GM21717 (cell line): ENCODE results near the gene KIAA0825.
"Not testable (repeated sequence)": the region's sequence is repeated elsewhere in the genome, so short reads cannot be mapped to it uniquely, and the experiment has no call there.

Experiments
- ATAC-seq: cut with Tn5 transposase; IDR thresholded peaks from one replicate; pipeline ENCODE4 v1.9.1; 2021; ENCODE audit warnings: mild to moderate bottlenecking, moderate library complexity; ENCODE audit not compliant: unreplicated experiment

KIAA0825 gene

GRCh38 chr5:94388773-94389514 is 229.5 kb downstream of the KIAA0825 start:
- no peak for ATAC-seq

GRCh38 chr5:94385767-94386166 is 232.6 kb downstream of the KIAA0825 start:
- no peak for ATAC-seq

- no peak for ATAC-seq
These were observed 240.3 kb downstream of the KIAA0825 start for GRCh38 chr5:94378062-94378461.

GRCh38 chr5:94376672-94377345 is 241.6 kb downstream of the KIAA0825 start:
- ATAC-seq, result no peak

- ATAC-seq, result no peak
These were observed 242.6 kb downstream of the KIAA0825 start for GRCh38 chr5:94375801-94376200.

DNA sequence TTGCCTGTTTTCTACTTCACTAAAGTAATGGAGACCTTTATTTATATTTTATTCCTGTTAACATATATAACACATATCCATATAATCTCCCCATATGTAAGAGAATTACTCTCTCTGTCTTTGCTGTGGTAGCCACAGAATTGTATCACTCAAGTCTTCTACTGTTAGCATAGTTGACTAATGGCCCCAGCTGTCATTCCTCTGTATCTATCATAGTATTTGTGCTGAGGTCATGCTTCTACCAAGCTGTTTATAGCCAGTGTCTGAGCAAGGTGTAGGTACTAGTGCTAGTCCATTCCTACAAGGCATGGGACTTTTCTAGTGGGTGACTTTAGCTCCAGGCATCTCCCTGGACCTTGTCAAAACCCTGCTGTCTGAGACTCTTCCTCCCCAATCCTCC is 244.1 kb downstream of the KIAA0825 start:
- ATAC-seq, result no peak

GRCh38 chr5:94367900-94368299 is 250.5 kb downstream of the KIAA0825 start:
- ATAC-seq, result no peak

DNA sequence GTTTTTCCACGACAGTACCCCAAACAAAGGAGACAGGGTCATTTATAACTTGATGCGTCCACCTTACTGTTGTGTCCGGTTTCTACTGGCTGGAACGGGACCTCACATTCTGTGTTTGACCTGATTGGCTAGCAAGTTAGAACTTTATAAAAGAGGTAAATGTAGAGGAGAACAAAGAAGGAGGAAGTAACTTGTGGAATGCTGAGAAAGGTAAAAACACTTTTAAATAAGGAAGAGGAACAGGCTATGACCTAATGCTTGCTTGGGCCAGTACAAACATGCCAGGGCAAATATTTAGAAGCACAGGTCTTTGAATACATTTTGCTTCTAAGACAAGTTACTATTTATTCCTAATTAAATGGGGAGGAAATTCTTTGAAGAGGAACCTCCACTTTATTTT is 251.6 kb downstream of the KIAA0825 start:
- ATAC-seq, result no peak

DNA sequence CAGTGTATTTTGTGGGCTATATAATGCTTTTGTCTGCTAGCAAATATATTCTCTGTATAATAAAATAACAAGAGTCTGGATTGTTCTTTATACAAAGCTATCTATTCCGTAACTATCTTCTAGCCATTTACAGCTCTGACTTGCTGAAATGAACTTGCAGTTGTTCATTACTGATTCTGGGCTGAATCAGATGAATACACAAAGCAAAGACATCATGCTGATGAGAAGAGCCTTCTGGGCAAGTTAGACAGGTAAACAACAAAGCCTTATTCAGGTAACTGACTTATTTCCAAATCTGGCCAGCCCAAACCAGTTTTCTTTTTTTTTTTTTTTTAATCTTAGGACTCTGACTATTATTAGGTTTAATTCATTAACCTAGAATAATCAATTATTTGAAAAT is 255.5 kb downstream of the KIAA0825 start:
- no peak for ATAC-seq

DNA sequence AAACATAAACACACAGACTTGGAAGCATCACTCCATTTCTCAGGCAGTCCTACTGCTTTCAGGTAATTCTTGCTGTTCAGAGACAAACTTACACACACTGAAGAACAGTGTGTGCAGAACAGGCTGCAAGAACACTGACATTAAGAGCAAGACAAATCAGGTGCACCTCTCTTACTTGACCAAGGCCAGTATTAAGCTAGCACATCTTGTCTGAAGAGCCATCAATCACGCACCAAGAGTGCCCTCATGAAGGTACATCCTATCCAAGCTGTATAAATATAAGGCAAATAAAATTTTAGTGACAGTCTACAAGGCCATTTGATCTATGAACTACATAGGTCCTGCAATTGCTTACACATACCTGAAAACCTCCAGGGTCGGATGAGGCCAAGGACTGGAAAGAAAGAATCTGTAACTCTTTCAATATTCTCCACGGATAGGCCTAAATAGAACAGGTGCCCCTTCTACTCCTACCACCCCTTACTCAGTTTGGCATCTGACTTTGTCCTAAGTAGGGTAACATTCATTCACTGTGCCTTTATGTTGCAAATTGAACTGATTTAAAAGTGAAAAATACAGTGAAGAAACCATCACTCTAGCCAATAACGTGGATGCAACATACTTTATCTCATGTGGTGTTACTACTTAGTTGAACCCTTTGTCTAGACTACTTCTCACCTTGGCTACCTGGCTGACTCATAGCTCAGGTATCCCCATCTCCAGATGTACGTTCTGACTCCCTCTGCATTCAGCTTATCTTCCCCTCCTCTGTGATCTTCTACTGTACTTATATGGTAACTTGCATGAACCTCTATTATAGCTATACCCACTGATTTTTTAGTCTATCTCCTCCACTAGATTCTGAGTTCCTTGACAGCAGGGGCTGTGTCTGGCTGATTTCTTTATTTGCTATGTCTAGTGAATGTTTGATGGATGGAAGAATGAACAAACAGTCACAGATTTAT is 256.3 kb downstream of the KIAA0825 start:
- ATAC-seq, result no peak

GRCh38 chr5:94361161-94361560 is 257.2 kb downstream of the KIAA0825 start:
- ATAC-seq, result no peak

DNA sequence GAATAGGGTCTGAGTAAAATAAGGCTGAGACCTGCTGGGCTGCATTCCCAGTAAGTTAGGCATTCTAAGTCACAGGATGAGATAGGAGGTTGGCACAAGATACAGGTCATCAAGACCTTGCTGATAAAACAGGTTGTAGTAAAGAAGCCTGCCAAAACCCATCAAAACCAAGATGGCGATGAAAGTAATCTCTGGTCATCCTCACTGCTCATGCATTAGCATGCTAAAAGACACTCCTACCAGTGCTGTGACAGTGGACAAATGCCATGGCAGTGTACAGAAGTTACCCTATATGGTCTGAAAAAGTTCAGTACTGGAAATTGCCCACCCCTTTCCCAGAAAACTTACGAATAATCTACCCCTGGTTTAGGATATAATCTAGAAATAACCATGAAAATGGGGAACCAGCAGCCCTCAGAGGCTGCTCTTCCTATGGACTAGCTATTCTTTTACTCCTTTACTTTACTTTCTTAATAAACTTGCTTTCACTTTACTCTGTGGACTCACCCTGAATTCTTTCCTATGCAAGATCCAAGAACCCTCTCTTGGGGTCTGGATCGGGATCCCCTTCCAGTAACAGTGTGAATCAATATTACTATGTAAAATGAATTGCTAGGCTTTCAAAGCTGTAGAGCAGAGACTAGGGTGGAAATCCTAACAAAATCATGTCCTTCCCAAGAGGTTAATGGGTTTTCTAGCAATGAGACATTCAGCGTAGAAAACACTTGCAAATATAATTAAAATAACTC is 257.8 kb downstream of the KIAA0825 start:
- no peak for ATAC-seq

GRCh38 chr5:94359880-94360279 is 258.5 kb downstream of the KIAA0825 start:
- no peak for ATAC-seq

- no peak for ATAC-seq
These were observed 262.6 kb downstream of the KIAA0825 start for GRCh38 chr5:94355811-94356210.

DNA sequence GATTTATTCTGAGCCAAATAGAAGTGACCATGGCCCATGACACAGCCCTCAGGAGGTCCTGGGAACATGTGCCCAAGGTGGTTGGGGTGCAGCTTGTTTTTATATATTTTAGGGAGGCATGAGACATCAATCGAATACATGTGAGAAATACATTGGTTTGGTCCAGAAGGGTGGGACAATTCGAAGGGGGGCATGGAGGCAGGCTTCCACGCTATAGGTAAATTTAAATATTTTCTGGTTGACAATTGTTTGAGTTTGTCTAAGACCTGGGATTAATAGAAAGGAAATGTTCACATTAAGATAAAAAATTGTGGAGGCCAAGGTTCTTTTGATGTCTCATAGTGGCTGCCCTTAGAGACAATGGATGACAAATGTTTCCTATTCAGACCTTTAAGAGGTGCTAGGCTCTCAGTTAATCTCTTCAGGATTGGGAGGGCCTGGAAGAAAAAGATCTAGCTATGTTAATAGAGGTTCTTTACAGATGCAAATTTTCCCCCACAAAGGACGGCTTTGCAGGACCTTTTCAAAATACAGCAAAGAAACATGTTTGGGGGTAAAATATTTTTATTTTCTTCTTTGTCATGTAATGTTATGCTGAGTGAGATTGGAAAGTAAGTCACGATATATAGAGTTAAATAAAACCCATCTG is 263.4 kb downstream of the KIAA0825 start:
- not testable (repeated sequence) for ATAC-seq

DNA sequence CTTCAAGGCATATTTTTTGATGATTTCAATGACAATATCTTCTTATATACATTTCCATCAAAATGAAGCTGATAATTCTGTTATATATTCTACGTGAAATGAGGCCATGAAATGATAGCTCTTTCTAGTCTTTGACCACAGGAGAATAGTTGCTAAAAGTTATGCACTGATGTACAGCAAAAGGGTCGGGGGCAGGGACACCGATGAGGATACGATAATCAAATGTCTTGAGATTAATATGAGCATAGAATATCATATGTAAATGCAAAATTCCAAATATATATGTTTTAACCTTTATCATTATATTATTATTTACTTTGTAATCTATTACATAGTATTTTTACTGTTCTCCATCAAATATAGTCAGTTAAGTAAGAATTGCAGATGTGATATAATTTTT is 264.8 kb downstream of the KIAA0825 start:
- ATAC-seq, result no peak

DNA sequence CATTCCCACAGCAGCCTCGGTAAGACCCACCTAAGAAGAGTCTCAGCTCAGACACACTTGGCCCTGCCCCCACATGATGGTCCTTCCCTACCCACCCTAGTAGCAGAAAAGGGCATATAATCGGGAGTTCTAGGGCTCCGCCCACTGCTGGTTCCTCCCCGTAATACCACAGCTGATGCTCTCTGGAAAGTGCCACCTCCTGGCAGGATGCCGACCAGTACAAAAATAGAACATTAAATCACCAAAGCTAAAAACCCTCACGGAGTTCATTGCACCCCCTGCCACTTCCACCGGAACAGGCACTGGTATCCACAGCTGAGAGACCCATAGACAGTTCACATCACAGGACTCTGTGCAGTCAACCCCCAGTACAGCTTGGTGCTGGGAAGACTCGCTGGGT is 271.3 kb downstream of the KIAA0825 start:
- ATAC-seq, result no peak

DNA sequence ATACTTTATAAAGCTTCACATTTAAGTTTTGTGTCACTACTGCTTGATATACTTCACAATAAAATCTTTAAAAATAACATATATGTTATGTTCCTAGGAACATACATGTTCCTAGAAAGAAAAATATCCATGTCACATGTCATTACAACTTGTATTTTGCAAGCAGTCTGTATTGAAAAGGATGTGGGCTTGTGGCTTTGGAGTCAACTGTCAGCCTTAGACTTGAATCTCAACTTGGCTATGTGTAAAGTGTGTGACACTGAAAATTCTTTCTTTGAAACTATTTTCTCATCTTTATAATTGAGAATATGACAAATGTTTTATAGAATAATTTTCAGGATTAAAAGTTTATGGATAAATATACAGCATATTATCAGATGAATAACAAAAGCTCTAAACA is 273.1 kb downstream of the KIAA0825 start:
- ATAC-seq, result no peak

- no peak for ATAC-seq
These were observed 280.8 kb downstream of the KIAA0825 start for GRCh38 chr5:94337617-94338016.

- ATAC-seq, result no peak
These were observed 282.5 kb downstream of the KIAA0825 start for GRCh38 chr5:94335936-94336335.
